ENCODE results near the gene PEX5L. TPM values are rescaled to one million over a fixed set of nuclear protein-coding genes. Genes with fewer than 3 reads are reported as not detected.

Gene PEX5L, protein sequence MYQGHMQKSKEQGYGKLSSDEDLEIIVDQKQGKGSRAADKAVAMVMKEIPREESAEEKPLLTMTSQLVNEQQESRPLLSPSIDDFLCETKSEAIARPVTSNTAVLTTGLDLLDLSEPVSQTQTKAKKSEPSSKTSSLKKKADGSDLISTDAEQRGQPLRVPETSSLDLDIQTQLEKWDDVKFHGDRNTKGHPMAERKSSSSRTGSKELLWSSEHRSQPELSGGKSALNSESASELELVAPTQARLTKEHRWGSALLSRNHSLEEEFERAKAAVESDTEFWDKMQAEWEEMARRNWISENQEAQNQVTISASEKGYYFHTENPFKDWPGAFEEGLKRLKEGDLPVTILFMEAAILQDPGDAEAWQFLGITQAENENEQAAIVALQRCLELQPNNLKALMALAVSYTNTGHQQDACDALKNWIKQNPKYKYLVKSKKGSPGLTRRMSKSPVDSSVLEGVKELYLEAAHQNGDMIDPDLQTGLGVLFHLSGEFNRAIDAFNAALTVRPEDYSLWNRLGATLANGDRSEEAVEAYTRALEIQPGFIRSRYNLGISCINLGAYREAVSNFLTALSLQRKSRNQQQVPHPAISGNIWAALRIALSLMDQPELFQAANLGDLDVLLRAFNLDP
- total RNA-seq: not detected

- Mint-ChIP-seq H3K27ac (no peak within 1 kb of the TSS), H3K9me3 (no peaks in the 10 kb centered on the region), H3K36me3 (ENCODE audit: low read depth) (no peaks in the 10 kb centered on the region), H3K4me3 (peak within 1 kb of the TSS; percentile 46), H3K4me1 (ENCODE audit: low read depth) (peaks cover 9% of the 10 kb centered on the region), H3K27me3 (ENCODE audit: low read depth) (peaks cover 53% of the 10 kb centered on the region)
- intact Hi-C loops (cut with micrococcal nuclease): no loop called here
- DNase-seq: peak; percentile 45
- CTCF ChIA-PET: no interaction called here
Measured at GRCh38 chr3:180036671-180037455, at the start of gene PEX5L. TSS of gene PEX5L (minus strand) at chr3:180036937. CDS start at chr3:180036599, 338 bp downstream.

DNA sequence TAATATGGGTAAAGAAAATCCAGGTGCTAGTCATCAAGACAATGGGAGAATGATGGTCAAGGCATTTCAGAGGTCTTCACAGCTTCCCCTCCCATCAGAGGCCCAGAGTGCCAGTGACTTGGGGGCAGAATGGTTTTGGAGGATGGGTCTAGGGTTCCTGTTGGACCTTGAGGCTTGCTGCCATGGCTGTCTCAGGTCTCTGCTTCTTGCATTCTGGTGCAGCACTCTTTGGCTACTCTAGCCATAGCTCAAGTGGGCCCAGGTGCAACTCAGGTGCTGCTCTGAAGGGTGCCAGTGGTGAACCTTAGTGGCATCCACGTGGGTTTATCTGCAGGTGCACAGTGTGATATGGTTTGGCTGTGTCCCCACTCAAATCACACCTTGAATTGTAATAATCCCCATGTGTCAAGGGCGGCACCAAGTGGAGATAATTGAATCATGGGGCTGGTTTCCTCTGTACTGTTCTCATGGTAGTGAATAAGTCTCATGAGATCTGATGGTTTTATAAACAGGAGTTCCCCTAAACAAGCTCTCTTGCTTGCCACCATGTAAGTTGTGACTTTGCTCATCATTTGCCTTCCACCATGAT is 48.5 kb upstream of the PEX5L start:
- CTCF ChIA-PET: no interaction called here
- peaks cover 4% of the 10 kb centered on the region for H3K9me3 Mint-ChIP-seq
- DNase-seq: peak; percentile 4
- H3K27me3 Mint-ChIP-seq (ENCODE audit: low read depth): no peaks in the 10 kb centered on the region
- intact Hi-C loops (cut with micrococcal nuclease): no loop called here
- no peak overlapping the region for H3K27ac Mint-ChIP-seq
- H3K4me3 Mint-ChIP-seq: no peak overlapping the region
- H3K4me1 Mint-ChIP-seq (ENCODE audit: low read depth): no peaks in the 10 kb centered on the region
- H3K36me3 Mint-ChIP-seq (ENCODE audit: low read depth): no peaks in the 10 kb centered on the region

DNA sequence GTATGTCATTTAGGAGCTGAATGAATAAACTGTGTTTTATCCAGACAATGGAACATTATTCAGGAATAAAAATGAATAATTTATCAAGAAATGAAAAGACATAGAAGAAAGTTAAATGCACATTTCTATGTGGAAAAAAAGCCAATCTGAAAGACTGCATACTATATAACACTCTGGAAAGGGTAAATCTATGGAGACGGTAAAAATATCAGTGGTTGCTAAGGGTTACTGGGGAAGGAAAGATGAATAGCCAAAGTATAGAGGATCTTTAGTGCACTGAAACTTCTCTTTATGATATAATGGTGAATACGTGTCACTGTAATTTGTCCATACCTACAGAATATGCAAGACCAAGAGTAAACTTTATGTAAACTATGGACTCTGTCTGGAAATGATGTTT is 46.0 kb upstream of the PEX5L start:
- H3K4me3 Mint-ChIP-seq: no peak overlapping the region
- CTCF ChIA-PET: no interaction called here

DNA sequence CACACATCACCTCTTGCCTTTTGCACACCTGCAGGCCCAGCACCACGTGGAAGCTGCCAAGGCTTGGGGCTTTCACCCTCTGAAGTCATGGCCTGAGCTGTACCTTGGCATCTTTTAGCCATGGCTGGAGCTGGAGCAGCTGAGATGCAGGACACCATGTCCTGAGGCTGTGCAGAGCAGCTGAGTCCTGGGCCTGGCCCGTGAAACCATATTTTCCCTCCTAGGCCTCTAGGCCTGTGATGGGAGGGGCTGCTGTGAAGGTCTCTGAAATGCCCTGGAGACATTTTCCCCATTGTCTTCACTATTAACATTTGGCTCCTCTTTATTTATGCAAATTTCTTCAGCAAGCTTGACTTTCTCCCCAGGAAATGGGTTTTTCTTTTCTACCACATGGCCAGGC is 41.9 kb upstream of the PEX5L start:
- DNase-seq: no peak
- Mint-ChIP-seq H3K4me1 (ENCODE audit: low read depth) (no peaks in the 10 kb centered on the region), H3K36me3 (ENCODE audit: low read depth) (no peaks in the 10 kb centered on the region), H3K27me3 (ENCODE audit: low read depth) (no peaks in the 10 kb centered on the region), H3K4me3 (no peak overlapping the region), H3K27ac (no peak overlapping the region), H3K9me3 (peaks cover 6% of the 10 kb centered on the region)
- intact Hi-C loops (cut with micrococcal nuclease): no loop called here
- CTCF ChIA-PET: no interaction called here

More for the DNA sequence above, 46.0 kb upstream of the PEX5L start:
- Mint-ChIP-seq H3K4me1 (ENCODE audit: low read depth) (no peaks in the 10 kb centered on the region), H3K27me3 (ENCODE audit: low read depth) (no peaks in the 10 kb centered on the region), H3K27ac (no peak overlapping the region), H3K36me3 (ENCODE audit: low read depth) (no peaks in the 10 kb centered on the region), H3K9me3 (peaks cover 4% of the 10 kb centered on the region)
- DNase-seq: no peak
- intact Hi-C loops (cut with micrococcal nuclease): no loop called here

DNA sequence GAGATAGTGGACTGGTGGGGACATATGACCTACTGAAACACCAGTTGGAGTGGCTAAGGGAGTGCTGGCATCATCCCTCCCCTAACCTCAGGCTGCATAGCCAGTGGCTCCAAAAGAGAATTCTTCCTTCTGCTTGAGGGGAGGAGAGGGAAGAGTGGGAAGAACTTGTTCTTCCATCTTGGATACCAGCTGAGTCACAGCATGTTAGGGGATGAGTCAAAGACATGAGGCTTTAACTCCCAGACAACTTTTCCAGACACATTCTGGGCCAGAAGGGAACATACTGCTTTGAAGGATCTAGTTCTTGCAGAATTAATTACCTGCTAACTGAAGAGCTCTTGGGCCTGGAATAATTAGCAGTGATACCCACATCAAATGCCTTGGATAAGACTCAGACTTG is 36.8 kb upstream of the PEX5L start:
- Mint-ChIP-seq H3K27me3 (ENCODE audit: low read depth) (no peaks in the 10 kb centered on the region), H3K27ac (no peak overlapping the region), H3K4me1 (ENCODE audit: low read depth) (no peaks in the 10 kb centered on the region), H3K4me3 (no peak overlapping the region), H3K9me3 (peaks cover 1% of the 10 kb centered on the region), H3K36me3 (ENCODE audit: low read depth) (no peaks in the 10 kb centered on the region)
- DNase-seq: no peak
- CTCF ChIA-PET: no interaction called here
- intact Hi-C loops (cut with micrococcal nuclease): no loop called here

GRCh38 chr3:180072786-180073185 is 36.0 kb upstream of the PEX5L start:
- intact Hi-C loops (cut with micrococcal nuclease): no loop called here
- CTCF ChIA-PET: no interaction called here
- Mint-ChIP-seq H3K27me3 (ENCODE audit: low read depth) (no peaks in the 10 kb centered on the region), H3K9me3 (peaks cover 1% of the 10 kb centered on the region), H3K4me1 (ENCODE audit: low read depth) (no peaks in the 10 kb centered on the region), H3K4me3 (no peak overlapping the region), H3K27ac (no peak overlapping the region), H3K36me3 (ENCODE audit: low read depth) (no peaks in the 10 kb centered on the region)
- no peak for DNase-seq

GRCh38 chr3:180070925-180071324 is 34.2 kb upstream of the PEX5L start:
- Mint-ChIP-seq H3K27ac (no peak overlapping the region), H3K27me3 (ENCODE audit: low read depth) (no peaks in the 10 kb centered on the region), H3K9me3 (no peaks in the 10 kb centered on the region), H3K4me3 (no peak overlapping the region), H3K36me3 (ENCODE audit: low read depth) (no peaks in the 10 kb centered on the region), H3K4me1 (ENCODE audit: low read depth) (no peaks in the 10 kb centered on the region)
- DNase-seq: no peak
- intact Hi-C loops (cut with micrococcal nuclease): no loop called here
- CTCF ChIA-PET: no interaction called here

DNA sequence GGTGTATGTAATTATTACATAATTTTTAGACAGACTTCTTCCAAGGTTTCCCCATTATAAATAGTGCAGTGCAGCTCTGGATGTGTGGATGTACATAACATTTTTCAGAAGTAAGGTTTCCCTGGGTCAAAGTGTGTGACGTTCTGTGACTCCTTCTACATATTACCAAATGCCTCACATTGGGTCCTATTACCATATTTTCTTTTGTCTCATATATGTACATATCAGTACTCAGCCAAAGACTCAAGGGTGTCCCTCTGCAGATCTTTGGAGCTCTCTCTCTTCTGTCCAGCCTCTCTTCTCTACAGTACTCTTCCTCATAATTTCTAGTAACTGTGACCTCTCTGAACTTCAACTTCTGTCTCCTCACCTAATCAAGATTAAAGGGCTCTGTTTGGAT is 31.3 kb upstream of the PEX5L start:
- Mint-ChIP-seq H3K4me3 (no peak overlapping the region), H3K36me3 (ENCODE audit: low read depth) (no peaks in the 10 kb centered on the region), H3K9me3 (no peaks in the 10 kb centered on the region), H3K4me1 (ENCODE audit: low read depth) (no peaks in the 10 kb centered on the region), H3K27me3 (ENCODE audit: low read depth) (no peaks in the 10 kb centered on the region), H3K27ac (no peak overlapping the region)
- CTCF ChIA-PET: no interaction called here
- DNase-seq: no peak
- intact Hi-C loops (cut with micrococcal nuclease): no loop called here

GRCh38 chr3:180066598-180066997 is 29.9 kb upstream of the PEX5L start:
- H3K9me3 Mint-ChIP-seq: no peaks in the 10 kb centered on the region
- DNase-seq: no peak
- no peak overlapping the region for H3K4me3 Mint-ChIP-seq
- no peaks in the 10 kb centered on the region for H3K4me1 Mint-ChIP-seq (ENCODE audit: low read depth)
- no peaks in the 10 kb centered on the region for H3K27me3 Mint-ChIP-seq (ENCODE audit: low read depth)
- H3K36me3 Mint-ChIP-seq (ENCODE audit: low read depth): no peaks in the 10 kb centered on the region
- intact Hi-C loops (cut with micrococcal nuclease): no loop called here
- CTCF ChIA-PET: interaction anchor here (0.6 kb wide), 1 partner anchor 748 kb away, joined by 4 read pairs; no protein-coding TSS in a partner anchor
- H3K27ac Mint-ChIP-seq: no peak overlapping the region

- H3K27ac Mint-ChIP-seq: no peak overlapping the region
- no peaks in the 10 kb centered on the region for H3K4me1 Mint-ChIP-seq (ENCODE audit: low read depth)
- CTCF ChIA-PET: no interaction called here
- no peak for DNase-seq
- no peak overlapping the region for H3K4me3 Mint-ChIP-seq
- no peaks in the 10 kb centered on the region for H3K36me3 Mint-ChIP-seq (ENCODE audit: low read depth)
- intact Hi-C loops (cut with micrococcal nuclease): no loop called here
- H3K9me3 Mint-ChIP-seq: no peaks in the 10 kb centered on the region
- no peaks in the 10 kb centered on the region for H3K27me3 Mint-ChIP-seq (ENCODE audit: low read depth)
Measured at GRCh38 chr3:180063783-180064182, 27.0 kb upstream of the PEX5L start.

- H3K4me3 Mint-ChIP-seq: no peak overlapping the region
- CTCF ChIA-PET: no interaction called here
- no peak overlapping the region for H3K27ac Mint-ChIP-seq
- no peaks in the 10 kb centered on the region for H3K9me3 Mint-ChIP-seq
- no peaks in the 10 kb centered on the region for H3K36me3 Mint-ChIP-seq (ENCODE audit: low read depth)
- H3K27me3 Mint-ChIP-seq (ENCODE audit: low read depth): peaks cover 1% of the 10 kb centered on the region
- DNase-seq: no peak
- H3K4me1 Mint-ChIP-seq (ENCODE audit: low read depth): no peaks in the 10 kb centered on the region
- intact Hi-C loops (cut with micrococcal nuclease): no loop called here
Measured at GRCh38 chr3:180062771-180063170, 26.0 kb upstream of the PEX5L start.

GRCh38 chr3:180059356-180059755 is 22.6 kb upstream of the PEX5L start:
- intact Hi-C loops (cut with micrococcal nuclease): no loop called here
- CTCF ChIA-PET: no interaction called here
- H3K4me3 Mint-ChIP-seq: no peak overlapping the region
- H3K27me3 Mint-ChIP-seq (ENCODE audit: low read depth): peaks cover 1% of the 10 kb centered on the region
- H3K9me3 Mint-ChIP-seq: no peaks in the 10 kb centered on the region
- no peaks in the 10 kb centered on the region for H3K4me1 Mint-ChIP-seq (ENCODE audit: low read depth)
- no peak for DNase-seq
- no peaks in the 10 kb centered on the region for H3K36me3 Mint-ChIP-seq (ENCODE audit: low read depth)
- no peak overlapping the region for H3K27ac Mint-ChIP-seq

All from activated naive CD4-positive, alpha-beta T cell treated with anti-CD3 and anti-CD28 coated beads for 36 hours (primary cell).